ENCODE results near the gene FHIT. TPM values are rescaled to one million over a fixed set of nuclear protein-coding genes. Genes with fewer than 3 reads are reported as not detected.

The FHIT gene
- total and polyA plus RNA-seq, 10 of the 15 experiments (the other 5 are each of a cell fraction or from before 2014, with no cell fraction given), result 4.2 to 14.9 (median 9.4) TPM

DNA sequence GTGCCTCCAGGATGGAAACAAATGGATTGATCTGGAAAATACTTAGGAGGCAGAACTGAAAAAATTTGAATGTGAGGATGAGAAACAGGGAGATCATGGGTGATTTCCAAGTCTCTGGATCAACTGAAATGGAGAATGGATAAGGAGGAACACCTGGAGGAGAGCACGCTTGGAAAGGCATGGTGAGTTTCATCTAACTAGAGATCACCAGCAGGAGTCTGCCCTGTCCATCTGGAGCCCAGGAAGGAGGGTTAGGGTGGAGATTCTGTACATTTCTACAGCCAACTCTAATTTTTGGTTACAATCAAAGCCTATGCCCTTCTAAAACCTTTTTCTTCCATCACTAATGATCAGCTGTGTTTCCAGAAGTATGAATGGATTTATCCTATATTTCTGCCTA is 1205.6 kb downstream of the FHIT start:
- Histone ChIP-seq H3K4me3 (no peak overlapping the region), H3K9me3 (replicated peaks; ENCODE audit: control insufficient read depth, insufficient read depth, low read length) (no peaks in the 10 kb centered on the region; the same call in 2 of the 3 replicates), H3K9ac (ENCODE audit: control insufficient read depth, insufficient read depth, low read length) (no peak overlapping the region), H3K79me2 (ENCODE audit: control insufficient read depth, insufficient read depth, low read length) (no peaks in the 10 kb centered on the region), H2AFZ (ENCODE audit: control insufficient read depth, low read depth, low read length) (no peak overlapping the region), H3K4me1 (ENCODE audit: control insufficient read depth, insufficient read depth, low read length) (no peaks in the 10 kb centered on the region), H4K20me1 (ENCODE audit: control insufficient read depth, insufficient read depth) (no peaks in the 10 kb centered on the region), H3K27me3 (replicated peaks in 1 of 2; ENCODE audit: control insufficient read depth in 2 of 2, insufficient read depth in 2 of 2, low read length in 1 of 2) (no peaks in the 10 kb centered on the region), H3K4me2 (ENCODE audit: control insufficient read depth, insufficient read depth) (no peak overlapping the region), H3K36me3 (ENCODE audit: control insufficient read depth in 2 of 2, insufficient read depth in 2 of 2, low read length in 1 of 2) (no peaks in the 10 kb centered on the region), H3K27ac (ENCODE audit: control insufficient read depth, insufficient read depth) (no peak overlapping the region)
- ChIA-PET CTCF (interaction anchor here (0.6 kb wide), 1 partner anchor 18 kb away, joined by 3 read pairs; no protein-coding TSS in a partner anchor), RAD21 (ENCODE audit: unreplicated experiment) (no interaction called here), POLR2A (no interaction called here), SMC1A (ENCODE audit: uncharacterized antibody, unreplicated experiment) (no interaction called here)
- no TSS peak for BruUV-seq (replicated peaks)
- in situ Hi-C loops (cut with MboI), result no loop called here
- no peak for DNase-seq (ENCODE audit: low read depth, low spot score)
- TF ChIP-seq RAD51 (IDR thresholded peaks at IDR 0.05), result no peak
- TF ChIP-seq EP300 (IDR thresholded peaks at IDR 0.05; ENCODE audit: borderline replicate concordance in 1 of 2, control insufficient read depth in 1 of 2, low read depth in 2 of 2, low read length in 2 of 2), result no peak
- TF ChIP-seq SMAD5 (IDR thresholded peaks at IDR 0.05; ENCODE audit: low read depth), result no peak
- TF ChIP-seq ZNF24 (IDR thresholded peaks at IDR 0.05), result no peak
- TF ChIP-seq YY1 (IDR thresholded peaks at IDR 0.05; ENCODE audit: low read depth, low read length), result no peak
- no peak for TF ChIP-seq SP1 (IDR thresholded peaks at IDR 0.05; ENCODE audit: low read depth, low read length)
- TF ChIP-seq IRF4 (IDR thresholded peaks at IDR 0.05; ENCODE audit: low read depth, low read length), result no peak
- TF ChIP-seq CREB1 (IDR thresholded peaks at IDR 0.05; ENCODE audit: low read depth), result no peak
- TF ChIP-seq MYB (IDR thresholded peaks at IDR 0.05; ENCODE audit: borderline replicate concordance, low read depth, low read length), result no peak
- TF ChIP-seq, protein P1, sequence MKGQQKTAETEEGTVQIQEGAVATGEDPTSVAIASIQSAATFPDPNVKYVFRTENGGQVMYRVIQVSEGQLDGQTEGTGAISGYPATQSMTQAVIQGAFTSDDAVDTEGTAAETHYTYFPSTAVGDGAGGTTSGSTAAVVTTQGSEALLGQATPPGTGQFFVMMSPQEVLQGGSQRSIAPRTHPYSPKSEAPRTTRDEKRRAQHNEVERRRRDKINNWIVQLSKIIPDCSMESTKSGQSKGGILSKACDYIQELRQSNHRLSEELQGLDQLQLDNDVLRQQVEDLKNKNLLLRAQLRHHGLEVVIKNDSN (IDR thresholded peaks at IDR 0.05; ENCODE audit: borderline replicate concordance, extremely low read length, insufficient read depth, low read depth, low read length), result no peak
- TF ChIP-seq YBX1 (IDR thresholded peaks at IDR 0.05), result no peak
- no peak for TF ChIP-seq BRCA1 (IDR thresholded peaks at IDR 0.05; ENCODE audit: low read depth, low read length)
- TF ChIP-seq, protein P2, sequence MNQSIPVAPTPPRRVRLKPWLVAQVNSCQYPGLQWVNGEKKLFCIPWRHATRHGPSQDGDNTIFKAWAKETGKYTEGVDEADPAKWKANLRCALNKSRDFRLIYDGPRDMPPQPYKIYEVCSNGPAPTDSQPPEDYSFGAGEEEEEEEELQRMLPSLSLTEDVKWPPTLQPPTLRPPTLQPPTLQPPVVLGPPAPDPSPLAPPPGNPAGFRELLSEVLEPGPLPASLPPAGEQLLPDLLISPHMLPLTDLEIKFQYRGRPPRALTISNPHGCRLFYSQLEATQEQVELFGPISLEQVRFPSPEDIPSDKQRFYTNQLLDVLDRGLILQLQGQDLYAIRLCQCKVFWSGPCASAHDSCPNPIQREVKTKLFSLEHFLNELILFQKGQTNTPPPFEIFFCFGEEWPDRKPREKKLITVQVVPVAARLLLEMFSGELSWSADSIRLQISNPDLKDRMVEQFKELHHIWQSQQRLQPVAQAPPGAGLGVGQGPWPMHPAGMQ (IDR thresholded peaks at IDR 0.05; ENCODE audit: borderline replicate concordance), result no peak
- no peak for TF ChIP-seq SUPT20H (IDR thresholded peaks at IDR 0.05; ENCODE audit: borderline replicate concordance, control insufficient read depth, low read depth, low read length)
- no peak for TF ChIP-seq CHD4 (IDR thresholded peaks at IDR 0.05)
- 53% methylated on average over 1 of the region's 1 CpG for WGBS (ENCODE audit: insufficient coverage, insufficient replicate concordance, low lambda C conversion rate, missing lambda C conversion rate)
- FAIRE-seq, result no peak
- ATAC-seq, result no peak
- intact Hi-C loops (cut with micrococcal nuclease; ENCODE audit: unreplicated experiment), result no loop called here
